HepG2 (cell line): ENCODE measurements around the gene RGS13. TPM values are rescaled to one million over a fixed set of nuclear protein-coding genes. Genes with fewer than 3 reads are reported as not detected.

ENCODE experiments used
- ARID3A ChIP-seq: IDR thresholded peaks from 2 replicates; pipeline ENCODE4 v1.6.1; 2012; ENCODE audit warnings: low read depth, low read length, improper control_type of control experiment
- ARNTL ChIP-seq: sonication (generic); formaldehyde crosslinking; IDR thresholded peaks from 2 replicates; pipeline ENCODE4 v1.4.0; 2020; ENCODE audit warnings: mild to moderate bottlenecking, missing genetic modification reagents
- ATM ChIP-seq: fragments of 450-650 bp; IDR thresholded peaks from 2 replicates; pipeline ENCODE4 v1.7.1; 2017; ENCODE audit warnings: mild to moderate bottlenecking, borderline replicate concordance
- BCL6 ChIP-seq: IDR thresholded peaks from 2 replicates; pipeline ENCODE4 v1.6.1; 2016; ENCODE audit warnings: missing genetic modification reagents, missing compliant biosample characterization
- EZH2 ChIP-seq: conservative IDR thresholded peaks from 2 replicates; pipeline ENCODE4 v1.6.1; 2012; ENCODE audit warnings: mild to moderate bottlenecking, low read depth, low read length, moderate library complexity
- FOSL1 ChIP-seq: sonication (generic); formaldehyde crosslinking; IDR thresholded peaks from 2 replicates; pipeline ENCODE4 v1.9.0; 2021; ENCODE audit warnings: missing genetic modification reagents, borderline replicate concordance
- MZF1 ChIP-seq: sonication (generic); formaldehyde crosslinking; IDR thresholded peaks from 2 replicates; pipeline ENCODE4 v1.8.1; 2023; ENCODE audit warnings: mild to moderate bottlenecking, missing genetic modification reagents, borderline replicate concordance
- POLR2G ChIP-seq: fragments of 200-400 bp; formaldehyde crosslinking; IDR thresholded peaks from 2 replicates; pipeline ENCODE4 v1.6.1; 2018; ENCODE audit warnings: mild to moderate bottlenecking, low read depth, low read length, moderate library complexity
- RBM39 ChIP-seq: fragments of 200-400 bp; formaldehyde crosslinking; IDR thresholded peaks from one replicate; pipeline ENCODE4 v1.6.1; 2018; ENCODE audit warnings: antibody characterized with exemption, mild to moderate bottlenecking, low read depth, low read length; ENCODE audit not compliant: poor library complexity, severe bottlenecking
- RNF219 ChIP-seq: sonication (generic); formaldehyde crosslinking; IDR thresholded peaks from 2 replicates; pipeline ENCODE4 v1.5.0; 2020; ENCODE audit warnings: mild to moderate bottlenecking, missing genetic modification reagents
- SOX5 ChIP-seq: IDR thresholded peaks from 2 replicates; pipeline ENCODE4 v1.6.1; 2016; ENCODE audit warnings: borderline replicate concordance
- THRA ChIP-seq: sonication (generic); formaldehyde crosslinking; IDR thresholded peaks from 2 replicates; pipeline ENCODE4 v1.4.0; 2020; ENCODE audit warnings: missing genetic modification reagents, borderline replicate concordance
- TOPORS ChIP-seq: sonication (generic); formaldehyde crosslinking; IDR thresholded peaks from 2 replicates; pipeline ENCODE4 v1.8.0; 2023; ENCODE audit warnings: mild to moderate bottlenecking, missing genetic modification reagents
- USF2 ChIP-seq, 2 experiments: sonication (generic) in 1 of 2; formaldehyde crosslinking in 1 of 2; IDR thresholded peaks; 2 replicates each; pipeline versions ENCODE4 v1.5.1 to v1.6.1; 2011 to 2020; ENCODE audit warnings: borderline replicate concordance in 1 of 2, low read depth in 1 of 2, low read length in 1 of 2, mild to moderate bottlenecking in 1 of 2, missing genetic modification reagents in 1 of 2, moderate library complexity in 1 of 2
- ZBTB1 ChIP-seq: sonication (generic); formaldehyde crosslinking; IDR thresholded peaks from 2 replicates; pipeline ENCODE4 v1.4.0; 2020; ENCODE audit warnings: missing genetic modification reagents, borderline replicate concordance
- ZBTB38 ChIP-seq: sonication (generic); formaldehyde crosslinking; IDR thresholded peaks from 2 replicates; pipeline ENCODE4 v1.5.1; 2020; ENCODE audit warnings: mild to moderate bottlenecking, missing genetic modification reagents
- ZNF230 ChIP-seq: sonication (generic); formaldehyde crosslinking; IDR thresholded peaks from 2 replicates; pipeline ENCODE4 v1.4.0; 2020; ENCODE audit warnings: mild to moderate bottlenecking, missing genetic modification reagents
- ZNF414 ChIP-seq: sonication (generic); formaldehyde crosslinking; IDR thresholded peaks from 2 replicates; pipeline ENCODE4 v1.5.0; 2020; ENCODE audit warnings: missing genetic modification reagents
- ZNF530 ChIP-seq: sonication (generic); formaldehyde crosslinking; IDR thresholded peaks from 2 replicates; pipeline ENCODE4 v1.5.0; 2020; ENCODE audit warnings: low read depth, mild to moderate bottlenecking, missing genetic modification reagents
- ZNF674 ChIP-seq: sonication (generic); formaldehyde crosslinking; IDR thresholded peaks from 2 replicates; pipeline ENCODE4 v1.5.0; 2020; ENCODE audit warnings: low read depth, mild to moderate bottlenecking, missing genetic modification reagents
- ZSCAN31 ChIP-seq: sonication (generic); formaldehyde crosslinking; IDR thresholded peaks from 2 replicates; pipeline ENCODE4 v1.5.0; 2020; ENCODE audit warnings: low read depth, mild to moderate bottlenecking, missing genetic modification reagents
- polyA plus RNA-seq, 8 experiments: library from polyadenylated mRNA; depleted of rRNA in 3 of 8; stranded (reverse) in 7 of 8; unstranded in 1 of 8; fragments of >200 nt; fragmentation: Illumina TruSeq in 4 of 8; extraction: Trizol in 4 of 8; gene quantifications; 2 replicates each; pipeline versions ENCODE4 v1.2.1 to v1.2.3, GENCODE V29; 2011 to 2016; ENCODE audit warnings: low read depth in 4 of 8, missing spikeins in 1 of 8, mixed read lengths in 1 of 8; ENCODE audit not compliant: insufficient read depth in 1 of 8
- total RNA-seq, 5 experiments: library from RNA; depleted of rRNA; stranded (reverse); fragments of >200 nt; fragmentation: Illumina TruSeq; extraction: Trizol; gene quantifications; 2 replicates each; pipeline ENCODE4 v1.2.3, GENCODE V29; 2016; ENCODE audit warnings: low read depth in 1 of 5

Gene RGS13
- total and polyA plus RNA-seq, 2 of the 13 experiments (the other 11 are each of a cell fraction or from before 2014, with no cell fraction given) = not detected

GRCh38 chr1:192702212-192702902 is 66.4 kb downstream of the RGS13 start (continued):
- TF ChIP-seq POLR2G (no peak), FOSL1 (CRISPR knock-in tag) (peak; percentile 66; the same call in 1 of the 2 replicates), ZNF530 (CRISPR knock-in tag) (no peak), ATM (no peak), USF2 (IDR thresholded peaks at IDR 0.05; ENCODE audit: low read depth, low read length) (no peak), USF2 (CRISPR knock-in tag; IDR thresholded peaks at IDR 0.05; ENCODE audit: borderline replicate concordance) (no peak), THRA (CRISPR knock-in tag) (peak; percentile 16; the same call in 1 of the 2 replicates), ZBTB1 (CRISPR knock-in tag) (no peak), RBM39 (no peak), TOPORS (no peak), ZNF674 (no peak), ZNF414 (no peak), ARNTL (no peak), MZF1 (CRISPR knock-in tag) (no peak), ZSCAN31 (CRISPR knock-in tag) (no peak), SOX5 (peak; percentile 83; the same call in 1 of the 2 replicates), ZNF230 (no peak), ZBTB38 (CRISPR knock-in tag) (no peak), ARID3A (peak; percentile 75), EZH2 (no peak), RNF219 (CRISPR knock-in tag) (no peak), BCL6 (CRISPR knock-in tag) (peak; percentile 71)
